Central memory CD8-positive, alpha-beta T cell (primary cell): ENCODE measurements around the gene ORM1.

Experiments
- ATAC-seq: fragments of 150-1000 bp; cut with Tn5 transposase; replicated peaks from 2 replicates; pipeline ENCODE4 v1.10.0; 2022; ENCODE audit warnings: mild to moderate bottlenecking, moderate FRiP score, moderate number of reproducible peaks; ENCODE audit not compliant: poor library complexity, severe bottlenecking; ENCODE audit errors: extremely low read depth
- DNase-seq, 2 donors: peaks; one replicate each; pipeline ENCODE4 v3.0.0; 2021; ENCODE audit warnings: low spot score in 2 of 2
- H3K27ac Mint-ChIP-seq: one replicate; pipeline ENCODE4 v1.8.0; 2022; ENCODE audit warnings: low read depth, mild to moderate bottlenecking, moderate library complexity, mixed read lengths
- H3K27me3 Mint-ChIP-seq: one replicate; pipeline ENCODE4 v1.8.0; 2022; ENCODE audit warnings: mixed read lengths
- H3K36me3 Mint-ChIP-seq: one replicate; pipeline ENCODE4 v1.8.0; 2022; ENCODE audit warnings: mild to moderate bottlenecking, moderate library complexity, mixed read lengths; ENCODE audit not compliant: insufficient read depth
- H3K4me1 Mint-ChIP-seq: one replicate; pipeline ENCODE4 v1.8.0; 2022; ENCODE audit warnings: mixed read lengths
- H3K4me3 Mint-ChIP-seq: one replicate; pipeline ENCODE4 v1.8.0; 2022; ENCODE audit warnings: mild to moderate bottlenecking, moderate library complexity, mixed read lengths
- H3K9me3 Mint-ChIP-seq: one replicate; pipeline ENCODE4 v1.8.0; 2022; ENCODE audit warnings: mixed read lengths

The ORM1 gene

GRCh38 chr9:114282507-114282906 is 40.4 kb upstream of the ORM1 start:
- H3K27ac Mint-ChIP-seq, result no peak overlapping the region
- peaks cover 28% of the 10 kb centered on the region for H3K27me3 Mint-ChIP-seq

GRCh38 chr9:114282926-114283325 is 40.0 kb upstream of the ORM1 start:
- peak; percentile 28 for ATAC-seq
- H3K9me3 Mint-ChIP-seq, result peaks cover 4% of the 10 kb centered on the region

More at GRCh38 chr9:114282507-114282906, 40.4 kb upstream of the ORM1 start:
- no peak overlapping the region for H3K4me3 Mint-ChIP-seq
- H3K4me1 Mint-ChIP-seq, result no peaks in the 10 kb centered on the region
- ATAC-seq (no peak), DNase-seq (no peak)
- H3K36me3 Mint-ChIP-seq, result no peaks in the 10 kb centered on the region
- H3K9me3 Mint-ChIP-seq, result peaks cover 6% of the 10 kb centered on the region

GRCh38 chr9:114283551-114284111 is 39.3 kb upstream of the ORM1 start:
- no peak overlapping the region for H3K27ac Mint-ChIP-seq
- no peaks in the 10 kb centered on the region for H3K9me3 Mint-ChIP-seq
- no peak overlapping the region for H3K4me3 Mint-ChIP-seq
- DNase-seq (no peak), ATAC-seq (no peak)
- peaks cover 28% of the 10 kb centered on the region for H3K27me3 Mint-ChIP-seq
- no peaks in the 10 kb centered on the region for H3K4me1 Mint-ChIP-seq
- H3K36me3 Mint-ChIP-seq, result no peaks in the 10 kb centered on the region

More at GRCh38 chr9:114282926-114283325, 40.0 kb upstream of the ORM1 start:
- Mint-ChIP-seq H3K27ac (no peak overlapping the region), H3K36me3 (no peaks in the 10 kb centered on the region), H3K27me3 (peaks cover 28% of the 10 kb centered on the region), H3K4me1 (no peaks in the 10 kb centered on the region), H3K4me3 (no peak overlapping the region)
- DNase-seq, result no peak

DNA sequence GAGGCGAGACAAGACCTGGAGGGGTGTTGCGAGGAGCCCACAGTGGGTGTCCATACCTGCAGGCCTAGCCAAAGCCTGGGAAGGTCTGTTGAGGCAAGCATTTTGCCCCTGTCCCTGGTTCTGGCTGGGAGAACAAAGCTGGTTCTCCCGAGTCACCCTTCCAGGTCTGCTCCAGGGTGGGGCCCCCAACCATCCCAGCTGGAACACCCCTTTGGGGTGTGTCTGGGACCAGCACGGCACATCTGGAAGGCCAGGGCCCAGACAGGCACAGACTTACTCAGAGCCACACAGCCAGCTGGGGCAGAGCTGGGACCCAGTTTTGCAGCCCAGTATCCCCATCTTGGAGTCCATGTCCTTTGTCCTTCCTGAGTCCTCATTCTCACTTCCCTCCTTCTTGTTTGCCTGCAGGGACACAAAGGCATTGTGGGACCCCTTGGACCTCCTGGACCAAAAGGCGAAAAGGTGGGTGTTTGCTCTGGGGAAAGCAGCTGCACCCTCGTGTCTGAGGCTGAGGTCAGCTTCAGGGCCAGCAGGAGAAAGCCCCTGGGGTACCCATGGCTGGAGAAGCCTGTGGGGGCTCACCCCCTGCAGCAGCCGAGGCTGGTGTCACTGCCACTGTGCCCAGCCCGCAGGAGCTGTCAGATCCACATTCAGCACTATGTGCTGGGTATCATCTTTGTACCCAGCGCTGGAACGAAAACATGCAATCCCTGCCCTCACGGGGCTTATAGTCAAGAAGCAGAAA is 38.4 kb upstream of the ORM1 start:
- peaks cover 28% of the 10 kb centered on the region for H3K27me3 Mint-ChIP-seq
- H3K4me3 Mint-ChIP-seq, result no peak overlapping the region
- no peaks in the 10 kb centered on the region for H3K36me3 Mint-ChIP-seq
- no peaks in the 10 kb centered on the region for H3K9me3 Mint-ChIP-seq
- DNase-seq (no peak), ATAC-seq (no peak)
- H3K4me1 Mint-ChIP-seq, result no peaks in the 10 kb centered on the region
- no peak overlapping the region for H3K27ac Mint-ChIP-seq

DNA sequence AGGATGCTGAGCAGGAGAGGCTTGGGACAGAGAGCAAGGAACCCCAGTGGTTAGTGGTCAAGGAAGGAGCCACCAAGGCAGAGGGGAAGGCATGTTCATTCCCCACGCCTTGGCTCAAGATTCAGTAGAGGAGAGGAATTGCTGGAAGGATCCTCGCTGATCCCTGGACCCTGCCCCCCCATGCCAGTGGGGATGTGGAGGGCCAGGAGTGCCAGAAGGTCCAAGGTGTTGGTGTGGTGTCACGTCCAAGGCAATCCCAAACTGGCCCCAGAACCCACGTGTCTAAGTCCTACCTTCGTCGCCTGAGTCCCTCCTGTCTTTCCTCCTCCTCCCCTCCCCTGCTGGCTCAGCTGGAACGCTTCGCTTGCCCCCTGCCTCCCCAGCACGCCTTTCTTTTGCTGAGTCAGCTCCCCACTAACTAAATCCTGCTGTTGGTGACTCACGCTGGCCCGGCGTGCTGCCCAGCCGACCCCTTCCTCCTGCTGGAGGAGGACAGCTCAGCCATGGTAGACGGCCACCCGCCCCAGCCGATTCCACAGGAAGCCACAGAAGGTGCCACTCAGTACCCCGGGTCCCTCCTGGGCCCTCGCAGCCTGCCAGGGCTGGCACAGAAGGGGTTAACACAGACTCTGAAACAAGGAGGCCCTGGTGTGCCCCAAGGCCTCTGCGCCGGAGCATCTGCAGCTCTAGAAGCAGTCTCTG is 37.6 kb upstream of the ORM1 start:
- DNase-seq (no peak), ATAC-seq (no peak)
- H3K9me3 Mint-ChIP-seq, result no peaks in the 10 kb centered on the region
- peaks cover 28% of the 10 kb centered on the region for H3K27me3 Mint-ChIP-seq
- H3K27ac Mint-ChIP-seq, result no peak overlapping the region
- H3K4me3 Mint-ChIP-seq, result no peak overlapping the region
- H3K36me3 Mint-ChIP-seq, result no peaks in the 10 kb centered on the region
- H3K4me1 Mint-ChIP-seq, result no peaks in the 10 kb centered on the region

- Mint-ChIP-seq H3K27ac (no peak overlapping the region), H3K4me1 (peaks cover 6% of the 10 kb centered on the region), H3K27me3 (peaks cover 27% of the 10 kb centered on the region), H3K9me3 (no peaks in the 10 kb centered on the region), H3K36me3 (no peaks in the 10 kb centered on the region), H3K4me3 (no peak overlapping the region)
- DNase-seq (no peak), ATAC-seq (no peak)
Observed at GRCh38 chr9:114286146-114286679, 36.7 kb upstream of the ORM1 start.

DNA sequence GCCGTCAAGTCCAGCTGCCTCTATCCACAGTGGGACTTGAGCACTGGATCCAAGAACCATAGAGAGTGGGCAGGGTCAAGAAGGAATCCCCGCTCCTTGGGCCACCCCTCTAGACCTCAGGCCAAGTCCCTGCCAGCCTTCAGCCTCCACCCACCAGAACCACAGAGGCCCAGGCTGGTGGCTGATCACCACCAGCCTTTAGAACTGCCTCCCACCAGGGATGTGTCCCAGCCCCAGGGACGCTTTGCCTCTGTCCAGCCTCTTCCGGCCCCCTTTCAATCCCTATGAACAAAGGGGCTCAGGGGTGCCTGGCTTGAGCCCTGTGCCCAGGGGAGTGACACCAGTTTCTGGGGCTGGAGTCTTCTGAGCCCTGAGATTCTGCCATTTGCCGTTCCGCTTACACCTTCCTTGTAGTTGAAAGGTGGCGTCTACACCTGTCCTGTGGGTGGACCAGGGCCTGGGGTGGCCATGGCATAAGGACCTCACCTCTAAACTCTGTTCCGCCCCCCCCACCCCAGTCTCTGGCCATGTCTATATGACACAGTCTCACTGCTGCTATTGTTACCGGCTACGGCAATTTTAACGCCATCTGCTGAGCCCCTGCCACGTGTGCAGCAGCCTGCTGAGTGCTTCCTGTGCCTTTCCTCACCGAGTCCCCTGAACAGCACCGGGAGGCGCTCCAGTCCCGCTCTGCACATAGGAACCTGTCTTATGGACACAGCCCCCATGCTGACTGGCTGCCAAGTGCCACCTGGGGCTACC is 35.7 kb upstream of the ORM1 start:
- Mint-ChIP-seq H3K4me1 (peaks cover 8% of the 10 kb centered on the region), H3K36me3 (no peaks in the 10 kb centered on the region), H3K27me3 (peaks cover 28% of the 10 kb centered on the region), H3K9me3 (no peaks in the 10 kb centered on the region), H3K4me3 (no peak overlapping the region), H3K27ac (no peak overlapping the region)
- ATAC-seq, result no peak
- no peak for DNase-seq

- H3K36me3 Mint-ChIP-seq, result no peaks in the 10 kb centered on the region
- H3K27ac Mint-ChIP-seq, result no peak overlapping the region
- H3K4me1 Mint-ChIP-seq, result peaks cover 8% of the 10 kb centered on the region
- DNase-seq (no peak), ATAC-seq (no peak)
- peaks cover 34% of the 10 kb centered on the region for H3K27me3 Mint-ChIP-seq
- H3K4me3 Mint-ChIP-seq, result no peak overlapping the region
- H3K9me3 Mint-ChIP-seq, result no peaks in the 10 kb centered on the region
Observed at GRCh38 chr9:114287763-114288192, 35.1 kb upstream of the ORM1 start.

GRCh38 chr9:114288193-114289091 is 34.5 kb upstream of the ORM1 start:
- H3K4me1 Mint-ChIP-seq, result peaks cover 8% of the 10 kb centered on the region
- H3K36me3 Mint-ChIP-seq, result no peaks in the 10 kb centered on the region
- ATAC-seq, result no peak
- DNase-seq, result no peak
- H3K27ac Mint-ChIP-seq, result no peak overlapping the region
- no peaks in the 10 kb centered on the region for H3K9me3 Mint-ChIP-seq
- no peak overlapping the region for H3K4me3 Mint-ChIP-seq
- peaks cover 36% of the 10 kb centered on the region for H3K27me3 Mint-ChIP-seq

- Mint-ChIP-seq H3K36me3 (no peaks in the 10 kb centered on the region), H3K4me1 (peaks cover 8% of the 10 kb centered on the region), H3K27ac (no peak overlapping the region), H3K9me3 (no peaks in the 10 kb centered on the region), H3K4me3 (no peak overlapping the region), H3K27me3 (peaks cover 34% of the 10 kb centered on the region)
- DNase-seq, result no peak
- ATAC-seq, result no peak
Observed at GRCh38 chr9:114289106-114289505, 33.8 kb upstream of the ORM1 start.

- Mint-ChIP-seq H3K27ac (no peak overlapping the region), H3K9me3 (no peaks in the 10 kb centered on the region), H3K36me3 (no peaks in the 10 kb centered on the region), H3K27me3 (peaks cover 27% of the 10 kb centered on the region), H3K4me3 (no peak overlapping the region), H3K4me1 (peaks cover 8% of the 10 kb centered on the region)
- ATAC-seq (no peak), DNase-seq (no peak)
Observed at GRCh38 chr9:114289571-114290481, 33.1 kb upstream of the ORM1 start.
